ENCODE data around the gene LYRM2. TPM values are rescaled to one million over a fixed set of nuclear protein-coding genes. Genes with fewer than 3 reads are reported as not detected.
A peak's percentile ranks its signal among the peaks of the same experiment; 100 is the strongest.

The LYRM2 gene
- total and polyA plus RNA-seq, 3 donors from 2014 or later, result 18.6 to 32.5 (median 24.8) TPM

GRCh38 chr6:89597372-89597771 is 41.2 kb downstream of the LYRM2 start:
- Histone ChIP-seq H3K27ac (no peak overlapping the region), H3K4me3 (no peak overlapping the region), H3K27me3 (no peaks in the 10 kb centered on the region), H3K36me3 (ENCODE audit: low read depth, missing control alignments) (no peaks in the 10 kb centered on the region), H3K4me1 (peaks cover 3% of the 10 kb centered on the region), H3K9me3 (no peaks in the 10 kb centered on the region)
- intact Hi-C loops (cut with DNase I; ENCODE audit: low total_unique reads), result no loop called here
- TF ChIP-seq POLR2A (IDR thresholded peaks at IDR 0.05), result no peak
- TF ChIP-seq CTCF (IDR thresholded peaks at IDR 0.05), result no peak
- no peak for DNase-seq
- WGBS, 2 donors, result 63 to 74% methylated on average over 2 of the region's 2 CpGs

GRCh38 chr6:89596484-89596883 is 42.1 kb downstream of the LYRM2 start:
- WGBS, 2 donors, result 64 to 82% methylated on average over 1 of the region's 1 CpG
- Histone ChIP-seq H3K9me3 (no peaks in the 10 kb centered on the region), H3K4me3 (no peak overlapping the region), H3K27me3 (no peaks in the 10 kb centered on the region), H3K4me1 (peaks cover 3% of the 10 kb centered on the region), H3K36me3 (ENCODE audit: low read depth, missing control alignments) (no peaks in the 10 kb centered on the region), H3K27ac (no peak overlapping the region)
- intact Hi-C loops (cut with DNase I; ENCODE audit: low total_unique reads), result no loop called here
- DNase-seq, result peak; percentile 30
- TF ChIP-seq CTCF (IDR thresholded peaks at IDR 0.05) (no peak), POLR2A (IDR thresholded peaks at IDR 0.05) (no peak)

GRCh38 chr6:89596056-89596455 is 42.5 kb downstream of the LYRM2 start:
- WGBS, 2 donors, result 89 to 93% methylated on average over 2 of the region's 2 CpGs
- Histone ChIP-seq H3K4me3 (no peak overlapping the region), H3K36me3 (ENCODE audit: low read depth, missing control alignments) (no peaks in the 10 kb centered on the region), H3K27ac (no peak overlapping the region), H3K27me3 (no peaks in the 10 kb centered on the region), H3K9me3 (no peaks in the 10 kb centered on the region), H3K4me1 (peaks cover 3% of the 10 kb centered on the region)
- DNase-seq, result no peak
- intact Hi-C loops (cut with DNase I; ENCODE audit: low total_unique reads), result no loop called here
- TF ChIP-seq POLR2A (IDR thresholded peaks at IDR 0.05), result no peak
- TF ChIP-seq CTCF (IDR thresholded peaks at IDR 0.05), result no peak

- H3K9me3 ChIP-seq, result no peaks in the 10 kb centered on the region
- H3K27me3 ChIP-seq, result no peaks in the 10 kb centered on the region
- peaks cover 4% of the 10 kb centered on the region for H3K4me1 ChIP-seq
- H3K4me3 ChIP-seq, result no peak overlapping the region
- H3K27ac ChIP-seq, result no peak overlapping the region
- no peaks in the 10 kb centered on the region for H3K36me3 ChIP-seq (ENCODE audit: low read depth, missing control alignments)
- intact Hi-C loops (cut with DNase I; ENCODE audit: low total_unique reads), result no loop called here
- WGBS, 2 donors, result 89 to 91% methylated on average over 4 of the region's 4 CpGs
- no peak for DNase-seq
- TF ChIP-seq CTCF (IDR thresholded peaks at IDR 0.05), result no peak
- TF ChIP-seq POLR2A (IDR thresholded peaks at IDR 0.05), result no peak
These were observed 46.8 kb downstream of the LYRM2 start for GRCh38 chr6:89591745-89592144.

- 44 to 49% methylated on average over 2 of the region's 2 CpGs for WGBS, 2 donors
- intact Hi-C loops (cut with DNase I; ENCODE audit: low total_unique reads), result no loop called here
These were observed 48.4 kb downstream of the LYRM2 start for GRCh38 chr6:89590133-89590532.

More at GRCh38 chr6:89590133-89590532, 48.4 kb downstream of the LYRM2 start:
- peaks cover 4% of the 10 kb centered on the region for H3K4me1 ChIP-seq
- no peaks in the 10 kb centered on the region for H3K36me3 ChIP-seq (ENCODE audit: low read depth, missing control alignments)
- TF ChIP-seq POLR2A (IDR thresholded peaks at IDR 0.05) (no peak), CTCF (IDR thresholded peaks at IDR 0.05) (no peak)
- H3K27ac ChIP-seq, result no peak overlapping the region
- no peaks in the 10 kb centered on the region for H3K9me3 ChIP-seq
- DNase-seq, result no peak
- no peak overlapping the region for H3K4me3 ChIP-seq
- H3K27me3 ChIP-seq, result no peaks in the 10 kb centered on the region
